OCI-LY1 (cell line): ENCODE results near the gene STK25.

Experiments used
- EZH2 ChIP-seq: fragments of 200-600 bp; sonication (generic), shearing (Covaris generic); IDR thresholded peaks from 2 replicates; pipeline ENCODE4 v1.8.0; 2017; ENCODE audit warnings: borderline replicate concordance, mixed run types, mild to moderate bottlenecking, antibody characterized with exemption, low read length, moderate library complexity, mixed read lengths
- TF ChIP-seq, protein P1 (sequence below): fragments of 200-600 bp; sonication (generic), shearing (Covaris generic); IDR thresholded peaks from 2 replicates; pipeline ENCODE4 v1.5.1; 2017; ENCODE audit warnings: mild to moderate bottlenecking, antibody characterized with exemption, low read length, moderate library complexity, mixed read lengths

DNA sequence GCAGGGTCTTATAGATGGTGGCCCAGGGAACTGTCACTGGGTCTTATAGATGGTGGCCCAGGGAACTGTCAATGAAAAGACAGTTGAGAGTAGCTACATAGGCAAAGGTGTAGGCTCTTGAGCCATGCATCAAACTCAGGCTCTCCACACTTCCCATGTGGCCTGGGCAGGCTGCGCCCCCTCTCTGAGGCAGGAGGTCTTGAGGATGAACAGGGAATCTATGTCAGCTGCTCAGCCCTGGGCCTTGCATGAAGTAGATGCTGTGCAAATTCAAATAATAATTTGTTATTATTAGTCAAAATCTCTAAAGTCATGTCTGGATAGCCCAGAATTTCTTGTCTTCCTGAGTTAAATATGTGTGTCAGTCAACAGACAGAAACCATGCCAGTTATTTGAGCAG lies 26.7 kb downstream of the STK25 start:
- TF ChIP-seq, protein P1, sequence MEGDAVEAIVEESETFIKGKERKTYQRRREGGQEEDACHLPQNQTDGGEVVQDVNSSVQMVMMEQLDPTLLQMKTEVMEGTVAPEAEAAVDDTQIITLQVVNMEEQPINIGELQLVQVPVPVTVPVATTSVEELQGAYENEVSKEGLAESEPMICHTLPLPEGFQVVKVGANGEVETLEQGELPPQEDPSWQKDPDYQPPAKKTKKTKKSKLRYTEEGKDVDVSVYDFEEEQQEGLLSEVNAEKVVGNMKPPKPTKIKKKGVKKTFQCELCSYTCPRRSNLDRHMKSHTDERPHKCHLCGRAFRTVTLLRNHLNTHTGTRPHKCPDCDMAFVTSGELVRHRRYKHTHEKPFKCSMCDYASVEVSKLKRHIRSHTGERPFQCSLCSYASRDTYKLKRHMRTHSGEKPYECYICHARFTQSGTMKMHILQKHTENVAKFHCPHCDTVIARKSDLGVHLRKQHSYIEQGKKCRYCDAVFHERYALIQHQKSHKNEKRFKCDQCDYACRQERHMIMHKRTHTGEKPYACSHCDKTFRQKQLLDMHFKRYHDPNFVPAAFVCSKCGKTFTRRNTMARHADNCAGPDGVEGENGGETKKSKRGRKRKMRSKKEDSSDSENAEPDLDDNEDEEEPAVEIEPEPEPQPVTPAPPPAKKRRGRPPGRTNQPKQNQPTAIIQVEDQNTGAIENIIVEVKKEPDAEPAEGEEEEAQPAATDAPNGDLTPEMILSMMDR, result no peak
- TF ChIP-seq EZH2, result no peak
